H9 (cell line): Measurements from ENCODE around the gene SORCS2. TPM values are rescaled to one million over a fixed set of nuclear protein-coding genes. Genes with fewer than 3 reads are reported as not detected.

ENCODE experiments used
- DNase-seq: peaks from one replicate; pipeline ENCODE4 v3.0.0-alpha.2; 2017
- H2AFZ ChIP-seq: one replicate; pipeline ENCODE4 v1.6.1; 2013; ENCODE audit warnings: mild to moderate bottlenecking, low read length, control low read depth, moderate library complexity
- H2AK5ac ChIP-seq: 2 replicates; pipeline ENCODE4 v1.6.1; 2013; ENCODE audit warnings: low read length, control low read depth, mixed read lengths; ENCODE audit not compliant: insufficient read length
- H2BK120ac ChIP-seq: one replicate; pipeline ENCODE4 v1.6.1; 2013; ENCODE audit warnings: low read depth, mild to moderate bottlenecking, low read length, control low read depth, inconsistent platforms; ENCODE audit not compliant: poor library complexity, severe bottlenecking
- H2BK12ac ChIP-seq: 2 replicates; pipeline ENCODE4 v1.6.1; 2013; ENCODE audit warnings: low read length, control low read depth, mixed read lengths, low read depth; ENCODE audit not compliant: insufficient read length
- H2BK15ac ChIP-seq: 2 replicates; pipeline ENCODE4 v1.6.1; 2013; ENCODE audit warnings: low read depth, low read length, control low read depth
- H2BK20ac ChIP-seq: one replicate; pipeline ENCODE4 v1.6.1; 2013; ENCODE audit warnings: low read depth, mild to moderate bottlenecking, low read length, control low read depth, inconsistent platforms; ENCODE audit not compliant: poor library complexity, severe bottlenecking
- H2BK5ac ChIP-seq: 2 replicates; pipeline ENCODE4 v1.6.1; 2013; ENCODE audit warnings: low read length, control low read depth, mixed read lengths; ENCODE audit not compliant: insufficient read length
- H3K14ac ChIP-seq: 2 replicates; pipeline ENCODE4 v1.6.1; 2013; ENCODE audit warnings: low read length, control low read depth; ENCODE audit not compliant: insufficient read depth
- H3K18ac ChIP-seq: 2 replicates; pipeline ENCODE4 v1.6.1; 2013; ENCODE audit warnings: low read depth, mild to moderate bottlenecking, mixed read lengths, low read length, control low read depth; ENCODE audit not compliant: insufficient read length
- H3K23ac ChIP-seq: 2 replicates; pipeline ENCODE4 v1.6.1; 2013; ENCODE audit warnings: low read length, control low read depth, mixed read lengths, low read depth; ENCODE audit not compliant: insufficient read length
- H3K23me2 ChIP-seq: 2 replicates; pipeline ENCODE4 v1.6.1; 2013; ENCODE audit warnings: low read depth, mild to moderate bottlenecking, mixed read lengths, low read length, control low read depth; ENCODE audit not compliant: insufficient read length, poor library complexity, severe bottlenecking
- H3K27ac ChIP-seq: 2 replicates; pipeline ENCODE4 v1.5.1; 2013; ENCODE audit warnings: low read length, control low read depth, mixed read lengths, low read depth; ENCODE audit not compliant: insufficient read length
- H3K27me3 ChIP-seq: 2 replicates; pipeline ENCODE4 v1.6.1; 2013; ENCODE audit warnings: low read length, control low read depth, inconsistent platforms; ENCODE audit not compliant: insufficient read depth
- H3K4ac ChIP-seq: 2 replicates; pipeline ENCODE4 v1.6.1; 2013; ENCODE audit warnings: low read depth, mild to moderate bottlenecking, control low read depth, inconsistent platforms, low read length, moderate library complexity
- H3K4me1 ChIP-seq: 2 replicates; pipeline ENCODE4 v1.6.1; 2013; ENCODE audit warnings: low read length, control low read depth, inconsistent platforms; ENCODE audit not compliant: insufficient read depth
- H3K4me2 ChIP-seq: 2 replicates; pipeline ENCODE4 v1.6.1; 2013; ENCODE audit warnings: low read length, control low read depth, mixed read lengths; ENCODE audit not compliant: insufficient read length, insufficient read depth
- H3K56ac ChIP-seq: 2 replicates; pipeline ENCODE4 v1.6.1; 2013; ENCODE audit warnings: low read depth, mild to moderate bottlenecking, mixed read lengths, low read length, control low read depth; ENCODE audit not compliant: insufficient read length
- H3K79me1 ChIP-seq: 2 replicates; pipeline ENCODE4 v1.6.1; 2013; ENCODE audit warnings: low read depth, mild to moderate bottlenecking, moderate library complexity, low read length, control low read depth, inconsistent platforms; ENCODE audit not compliant: insufficient read depth, poor library complexity, severe bottlenecking
- H3K79me2 ChIP-seq: 2 replicates; pipeline ENCODE4 v1.6.1; 2013; ENCODE audit warnings: low read length, control low read depth, inconsistent platforms; ENCODE audit not compliant: insufficient read depth
- H3K9ac ChIP-seq: 2 replicates; pipeline ENCODE4 v1.6.1; 2013; ENCODE audit warnings: low read length, control low read depth, mixed read lengths; ENCODE audit not compliant: insufficient read length; ENCODE audit errors: extremely low read depth
- H3K9me3 ChIP-seq: one replicate; pipeline ENCODE4 v1.6.1; 2013; ENCODE audit warnings: low read depth, low read length, inconsistent platforms; ENCODE audit not compliant: control insufficient read depth
- H3T11ph ChIP-seq: one replicate; pipeline ENCODE4 v1.6.1; 2013; ENCODE audit warnings: mild to moderate bottlenecking, low read length, control low read depth, inconsistent platforms
- H4K20me1 ChIP-seq: one replicate; pipeline ENCODE4 v1.6.1; 2013; ENCODE audit not compliant: control insufficient read depth, insufficient read length, insufficient read depth
- H4K5ac ChIP-seq: 2 replicates; pipeline ENCODE4 v1.6.1; 2013; ENCODE audit warnings: low read depth, mild to moderate bottlenecking, mixed read lengths, low read length, control low read depth; ENCODE audit not compliant: insufficient read length
- H4K8ac ChIP-seq: replicated peaks from 2 replicates; pipeline ENCODE4 v1.6.1; 2013; ENCODE audit warnings: low read length, control low read depth, mixed read lengths, low read depth; ENCODE audit not compliant: insufficient read length
- H4K91ac ChIP-seq: 2 replicates; pipeline ENCODE4 v1.6.1; 2013; ENCODE audit warnings: low read depth, mild to moderate bottlenecking, moderate library complexity, mixed read lengths, low read length, control low read depth; ENCODE audit not compliant: insufficient read length
- H3K27ac Mint-ChIP-seq, 3 experiments: 2 replicates in 2 of 3; 3 replicates in 1 of 3; pipeline ENCODE4 v1.8.0; 2020 to 2021; ENCODE audit warnings: mixed read lengths in 3 of 3, mild to moderate bottlenecking in 1 of 3, moderate library complexity in 1 of 3
- H3K27me3 Mint-ChIP-seq: 2 replicates; pipeline ENCODE4 v1.8.0; 2021; ENCODE audit warnings: low read depth, mild to moderate bottlenecking, moderate library complexity, mixed read lengths
- H3K36me3 Mint-ChIP-seq, 3 experiments: 2 replicates in 2 of 3; 3 replicates in 1 of 3; pipeline ENCODE4 v1.8.0; 2020 to 2021; ENCODE audit warnings: low read depth in 3 of 3, mixed read lengths in 3 of 3; ENCODE audit not compliant: insufficient read depth in 1 of 3
- H3K4me1 Mint-ChIP-seq, 2 experiments: 2 replicates each; pipeline ENCODE4 v1.8.0; 2020; ENCODE audit warnings: mixed read lengths in 2 of 2
- H3K4me3 Mint-ChIP-seq, 2 experiments: 2 replicates in 1 of 2; 3 replicates in 1 of 2; pipeline ENCODE4 v1.8.0; 2020 to 2021; ENCODE audit warnings: mild to moderate bottlenecking in 2 of 2, mixed read lengths in 2 of 2, moderate library complexity in 1 of 2
- H3K9me3 Mint-ChIP-seq, 2 experiments: 2 replicates in 1 of 2; 3 replicates in 1 of 2; pipeline ENCODE4 v1.8.0; 2020; ENCODE audit warnings: mild to moderate bottlenecking in 2 of 2, mixed read lengths in 2 of 2, moderate library complexity in 1 of 2
- WGBS: extraction: QIAGEN DNeasy Blood & Tissue Kit; methylation state at CpG from one replicate; pipeline ENCODE4 v1.1.7; 2013; ENCODE audit warnings: missing lambda C conversion rate, low lambda C conversion rate, mixed read lengths; ENCODE audit not compliant: insufficient read length; ENCODE audit errors: extremely low coverage; 5-methylcytosine and 5-hydroxymethylcytosine counted together
- total RNA-seq: library from RNA; stranded (reverse); gene quantifications from 2 replicates; pipeline ENCODE4 v1.2.1, GENCODE V29; 2021
- TF ChIP-seq, protein P1 (sequence below): fragments of 200-600 bp; sonication (generic); conservative IDR thresholded peaks from 3 replicates; pipeline ENCODE4 v1.8.0; 2021; ENCODE audit warnings: antibody characterized with exemption, mild to moderate bottlenecking

SORCS2 gene
- total RNA-seq, 1 experiment from 2014 or later = 0.57 TPM

DNA sequence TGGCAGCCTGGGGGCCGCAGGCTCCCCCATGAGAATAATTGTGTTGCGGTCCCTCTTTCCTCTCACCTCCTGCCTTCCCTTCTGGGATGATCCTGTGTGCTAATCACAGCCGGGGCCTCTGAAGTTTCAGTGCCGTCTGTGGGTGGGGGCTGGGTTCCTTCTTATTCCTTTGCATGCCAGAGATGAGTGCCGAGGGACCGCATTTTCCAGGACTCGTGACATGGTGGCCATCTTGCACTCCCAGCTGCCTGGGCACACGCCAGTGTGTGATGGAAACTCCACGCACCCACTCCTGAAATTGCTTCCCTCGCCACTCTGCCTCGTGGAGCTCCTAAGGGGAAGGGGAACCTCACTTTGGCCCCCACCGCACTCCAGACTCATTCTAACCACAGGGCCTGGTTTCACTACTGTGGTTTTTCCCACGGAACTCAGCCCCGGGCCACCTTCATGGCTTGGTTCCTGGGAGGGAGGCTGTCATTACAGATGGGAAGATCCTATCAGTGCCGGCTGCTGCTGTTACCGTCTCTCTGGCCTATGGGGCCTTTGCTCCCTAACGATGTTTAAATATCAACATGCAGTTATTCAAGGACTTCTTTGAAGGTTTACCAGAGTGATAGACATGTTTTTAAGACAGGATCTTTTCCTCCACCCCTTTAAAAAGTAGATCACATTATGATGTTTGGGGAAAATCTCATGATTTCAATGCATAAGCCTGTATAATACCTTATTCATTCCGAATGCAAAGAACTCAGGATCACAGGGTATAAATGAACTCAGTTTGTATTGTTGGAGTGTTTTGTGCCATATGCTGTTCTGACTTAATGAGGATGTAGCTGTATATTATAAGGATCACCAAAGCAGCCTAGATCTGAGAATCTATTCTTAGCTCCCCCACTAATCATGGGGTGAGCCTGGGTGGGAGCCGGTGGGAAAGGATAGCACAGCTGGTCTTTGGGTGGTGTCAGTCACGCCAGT lies 89.6 kb downstream of the SORCS2 start:
- no peak overlapping the region for H2BK20ac ChIP-seq
- H3K36me3 Mint-ChIP-seq = no peaks in the 10 kb centered on the region
- no peaks in the 10 kb centered on the region for H3K23me2 ChIP-seq
- no peaks in the 10 kb centered on the region for H3K9me3 ChIP-seq
- no peak overlapping the region for H3K27ac ChIP-seq
- H3K56ac ChIP-seq = no peak overlapping the region
- no peak overlapping the region for H3K4ac ChIP-seq
- DNase-seq = no peak
- H2BK5ac ChIP-seq = no peak overlapping the region
- no peaks in the 10 kb centered on the region for H3K4me1 ChIP-seq
- no CpG with 5 or more reads among the region's 20 CpGs for WGBS
- H2AFZ ChIP-seq = no peak overlapping the region
- H3K9ac ChIP-seq = no peak overlapping the region
- no peaks in the 10 kb centered on the region for H3K9me3 Mint-ChIP-seq
- no peak overlapping the region for H4K8ac ChIP-seq
- H3K14ac ChIP-seq = no peak overlapping the region
- H2AK5ac ChIP-seq = no peak overlapping the region
- H3K23ac ChIP-seq = no peak overlapping the region
- H3K79me2 ChIP-seq = no peaks in the 10 kb centered on the region
- H4K91ac ChIP-seq = no peak overlapping the region
- no peak overlapping the region for H3K4me2 ChIP-seq
- H3K79me1 ChIP-seq = no peaks in the 10 kb centered on the region
- TF ChIP-seq, protein P1, sequence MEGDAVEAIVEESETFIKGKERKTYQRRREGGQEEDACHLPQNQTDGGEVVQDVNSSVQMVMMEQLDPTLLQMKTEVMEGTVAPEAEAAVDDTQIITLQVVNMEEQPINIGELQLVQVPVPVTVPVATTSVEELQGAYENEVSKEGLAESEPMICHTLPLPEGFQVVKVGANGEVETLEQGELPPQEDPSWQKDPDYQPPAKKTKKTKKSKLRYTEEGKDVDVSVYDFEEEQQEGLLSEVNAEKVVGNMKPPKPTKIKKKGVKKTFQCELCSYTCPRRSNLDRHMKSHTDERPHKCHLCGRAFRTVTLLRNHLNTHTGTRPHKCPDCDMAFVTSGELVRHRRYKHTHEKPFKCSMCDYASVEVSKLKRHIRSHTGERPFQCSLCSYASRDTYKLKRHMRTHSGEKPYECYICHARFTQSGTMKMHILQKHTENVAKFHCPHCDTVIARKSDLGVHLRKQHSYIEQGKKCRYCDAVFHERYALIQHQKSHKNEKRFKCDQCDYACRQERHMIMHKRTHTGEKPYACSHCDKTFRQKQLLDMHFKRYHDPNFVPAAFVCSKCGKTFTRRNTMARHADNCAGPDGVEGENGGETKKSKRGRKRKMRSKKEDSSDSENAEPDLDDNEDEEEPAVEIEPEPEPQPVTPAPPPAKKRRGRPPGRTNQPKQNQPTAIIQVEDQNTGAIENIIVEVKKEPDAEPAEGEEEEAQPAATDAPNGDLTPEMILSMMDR = no peak
- H3K27me3 ChIP-seq = no peaks in the 10 kb centered on the region
- no peaks in the 10 kb centered on the region for H4K20me1 ChIP-seq
- peaks cover 43% of the 10 kb centered on the region for H3K27me3 Mint-ChIP-seq
- H3T11ph ChIP-seq = no peak overlapping the region
- 0 out of 4 replicates have a peak, but pooled peaks cover 0 to 3% of the 10 kb centered on the region in 2 experiments for H3K4me1 Mint-ChIP-seq
- no peak overlapping the region for H2BK120ac ChIP-seq
- H2BK15ac ChIP-seq = no peak overlapping the region
- no peak overlapping the region for H4K5ac ChIP-seq
- no peak overlapping the region for H3K18ac ChIP-seq
- no peak overlapping the region for H2BK12ac ChIP-seq
- H3K4me3 Mint-ChIP-seq = no peak overlapping the region
- H3K27ac Mint-ChIP-seq = no peak overlapping the region
